Fibroblast of gingiva (primary cell): ENCODE data around the gene CACUL1.

Experiments used
- DNase-seq: peaks from one replicate; pipeline ENCODE4 v3.0.0-alpha.2; 2011; ENCODE audit warnings: low read depth

The CACUL1 gene

GRCh38 chr10:118732245-118733165, 22.3 kb downstream of the CACUL1 start:
- no peak for DNase-seq

GRCh38 chr10:118730756-118731456, 23.9 kb downstream of the CACUL1 start:
- no peak for DNase-seq

- DNase-seq = no peak
Observed at GRCh38 chr10:118729641-118730258, 25.0 kb downstream of the CACUL1 start.

GRCh38 chr10:118729200-118729599, 25.6 kb downstream of the CACUL1 start:
- no peak for DNase-seq

- peak; percentile 86 for DNase-seq
Observed at GRCh38 chr10:118725886-118726500, 28.8 kb downstream of the CACUL1 start.

- DNase-seq = peak; percentile 57
Observed at GRCh38 chr10:118723466-118723865, 31.3 kb downstream of the CACUL1 start.

GRCh38 chr10:118721539-118721876, 33.3 kb downstream of the CACUL1 start:
- DNase-seq = no peak

- DNase-seq = peak; percentile 39
Observed at GRCh38 chr10:118720685-118721538, 33.9 kb downstream of the CACUL1 start.

GRCh38 chr10:118714366-118714765, 40.4 kb downstream of the CACUL1 start:
- no peak for DNase-seq

- no peak for DNase-seq
Observed at GRCh38 chr10:118712930-118713634, 41.7 kb downstream of the CACUL1 start.

GRCh38 chr10:118712080-118712479, 42.7 kb downstream of the CACUL1 start:
- no peak for DNase-seq

GRCh38 chr10:118710487-118710886, 44.3 kb downstream of the CACUL1 start:
- no peak for DNase-seq

- no peak for DNase-seq
Observed at GRCh38 chr10:118708571-118708970, 46.2 kb downstream of the CACUL1 start.

- no peak for DNase-seq
Observed at GRCh38 chr10:118704711-118705110, 50.1 kb downstream of the CACUL1 start.

- no peak for DNase-seq
Observed at GRCh38 chr10:118701529-118702323, 53.0 kb downstream of the CACUL1 start.

- DNase-seq = no peak
Observed at GRCh38 chr10:118698421-118698820, 56.3 kb downstream of the CACUL1 start.

GRCh38 chr10:118694848-118695247, 59.9 kb downstream of the CACUL1 start:
- DNase-seq = peak; percentile 43

- peak; percentile 94 for DNase-seq
Observed at GRCh38 chr10:118692872-118693271, 61.9 kb downstream of the CACUL1 start.

GRCh38 chr10:118689070-118689858, 65.5 kb downstream of the CACUL1 start:
- DNase-seq = no peak
